ENCODE measurements around the gene DLG5.

The DLG5 gene

GRCh38 chr10:77892021-77892739 is 34.4 kb downstream of the DLG5 start:
- H3K4me2 ChIP-seq (ENCODE audit: low read depth, low read length, poor library complexity, severe bottlenecking), result no peak overlapping the region
- H2AFZ ChIP-seq (ENCODE audit: low read depth, low read length, severe bottlenecking), result no peak overlapping the region
- no peaks in the 10 kb centered on the region for H3K9me3 ChIP-seq (ENCODE audit: insufficient read depth, low read length)
- no peaks in the 10 kb centered on the region for H3K27me3 ChIP-seq (ENCODE audit: low read length)
- H3F3A ChIP-seq (ENCODE audit: insufficient read depth), result no peaks in the 10 kb centered on the region
- H4K20me1 ChIP-seq (ENCODE audit: low read depth, low read length), result no peaks in the 10 kb centered on the region
- H3K9ac ChIP-seq (ENCODE audit: low read length), result no peak overlapping the region
- no peak overlapping the region for H3K27ac ChIP-seq (ENCODE audit: low read depth, low read length)
- H3K4me3 ChIP-seq (ENCODE audit: insufficient read depth, low read length, poor library complexity, severe bottlenecking), result no peak overlapping the region
- TF ChIP-seq CTCF (IDR thresholded peaks at IDR 0.05; ENCODE audit: insufficient read depth, low read length, poor library complexity, severe bottlenecking), result no peak
- no peak for TF ChIP-seq EZH2phosphoT487 (conservative IDR thresholded peaks at IDR 0.05; ENCODE audit: low read length)
- H3K36me3 ChIP-seq (ENCODE audit: low read length), result no peaks in the 10 kb centered on the region
- H3K79me2 ChIP-seq (ENCODE audit: insufficient read depth, low read length), result no peaks in the 10 kb centered on the region
- no peaks in the 10 kb centered on the region for H3K9me2 ChIP-seq (replicated peaks; ENCODE audit: insufficient read depth, low read length)

- H3K9me2 ChIP-seq (replicated peaks; ENCODE audit: insufficient read depth, low read length), result no peaks in the 10 kb centered on the region
- H2AFZ ChIP-seq (ENCODE audit: low read depth, low read length, severe bottlenecking), result no peak overlapping the region
- H3K4me2 ChIP-seq (ENCODE audit: low read depth, low read length, poor library complexity, severe bottlenecking), result no peak overlapping the region
- TF ChIP-seq EZH2phosphoT487 (conservative IDR thresholded peaks at IDR 0.05; ENCODE audit: low read length) (no peak), CTCF (IDR thresholded peaks at IDR 0.05; ENCODE audit: insufficient read depth, low read length, poor library complexity, severe bottlenecking) (no peak)
- no peak overlapping the region for H3K4me3 ChIP-seq (ENCODE audit: insufficient read depth, low read length, poor library complexity, severe bottlenecking)
- H3K9ac ChIP-seq (ENCODE audit: low read length), result no peak overlapping the region
- no peaks in the 10 kb centered on the region for H3K27me3 ChIP-seq (ENCODE audit: low read length)
- no peaks in the 10 kb centered on the region for H3K9me3 ChIP-seq (ENCODE audit: insufficient read depth, low read length)
- no peaks in the 10 kb centered on the region for H4K20me1 ChIP-seq (ENCODE audit: low read depth, low read length)
- H3K79me2 ChIP-seq (ENCODE audit: insufficient read depth, low read length), result no peaks in the 10 kb centered on the region
- no peaks in the 10 kb centered on the region for H3F3A ChIP-seq (ENCODE audit: insufficient read depth)
- H3K36me3 ChIP-seq (ENCODE audit: low read length), result no peaks in the 10 kb centered on the region
- no peak overlapping the region for H3K27ac ChIP-seq (ENCODE audit: low read depth, low read length)
Observed at GRCh38 chr10:77890097-77890496, 36.5 kb downstream of the DLG5 start.

- no peaks in the 10 kb centered on the region for H3K79me2 ChIP-seq (ENCODE audit: insufficient read depth, low read length)
- no peak overlapping the region for H3K4me2 ChIP-seq (ENCODE audit: low read depth, low read length, poor library complexity, severe bottlenecking)
- no peak overlapping the region for H3K4me3 ChIP-seq (ENCODE audit: insufficient read depth, low read length, poor library complexity, severe bottlenecking)
Observed at GRCh38 chr10:77889277-77889903, 37.2 kb downstream of the DLG5 start.

More at GRCh38 chr10:77889277-77889903, 37.2 kb downstream of the DLG5 start:
- Histone ChIP-seq H3F3A (ENCODE audit: insufficient read depth) (no peaks in the 10 kb centered on the region), H3K9ac (ENCODE audit: low read length) (no peak overlapping the region), H3K36me3 (ENCODE audit: low read length) (no peaks in the 10 kb centered on the region), H3K27me3 (ENCODE audit: low read length) (no peaks in the 10 kb centered on the region), H2AFZ (ENCODE audit: low read depth, low read length, severe bottlenecking) (no peak overlapping the region), H4K20me1 (ENCODE audit: low read depth, low read length) (no peaks in the 10 kb centered on the region), H3K27ac (ENCODE audit: low read depth, low read length) (no peak overlapping the region), H3K9me2 (replicated peaks; ENCODE audit: insufficient read depth, low read length) (no peaks in the 10 kb centered on the region), H3K9me3 (ENCODE audit: insufficient read depth, low read length) (no peaks in the 10 kb centered on the region)
- no peak for TF ChIP-seq EZH2phosphoT487 (conservative IDR thresholded peaks at IDR 0.05; ENCODE audit: low read length)
- TF ChIP-seq CTCF (IDR thresholded peaks at IDR 0.05; ENCODE audit: insufficient read depth, low read length, poor library complexity, severe bottlenecking), result no peak

All from SU-DHL-6 (cell line).